Prostate gland (tissue), 2 donors: ENCODE measurements around the gene MESP1. TPM values are rescaled to one million over a fixed set of nuclear protein-coding genes. Genes with fewer than 3 reads are reported as not detected.
A peak's percentile ranks its signal among the peaks of the same experiment; 100 is the strongest.
"Not testable (repeated sequence)": the region's sequence is repeated elsewhere in the genome, so short reads cannot be mapped to it uniquely, and the experiment has no call there.

Source experiments
- DNase-seq: peaks from one replicate; pipeline ENCODE4 v3.0.0-alpha.2; 2019; ENCODE audit warnings: low spot score
- H3K27ac ChIP-seq, 2 donors: fragments of 200-600 bp; sonication (generic); 2 replicates each; pipeline ENCODE4 v1.5.1; 2017 to 2019
- H3K27me3 ChIP-seq: fragments of 200-600 bp; sonication (generic); replicated peaks from 2 replicates; pipeline ENCODE4 v1.5.1; 2019; ENCODE audit not compliant: insufficient read depth
- H3K36me3 ChIP-seq, 2 donors: fragments of 200-600 bp; sonication (generic); 1 replicate in 1 of 2; 2 replicates in 1 of 2; pipeline versions ENCODE4 v1.5.1 to v1.8.1; 2017 to 2019
- H3K4me1 ChIP-seq: fragments of 200-600 bp; sonication (generic); replicated peaks from 2 replicates; pipeline ENCODE4 v1.5.1; 2019
- H3K4me3 ChIP-seq, 2 donors: fragments of 200-600 bp; sonication (generic); 2 replicates each; pipeline ENCODE4 v1.5.1; 2017 to 2019
- H3K9me3 ChIP-seq: fragments of 200-600 bp; sonication (generic); 2 replicates; pipeline ENCODE4 v1.5.1; 2017
- CTCF ChIP-seq, 4 experiments: fragments of 200-600 bp in 2 of 4; fragments of 450-650 bp in 2 of 4; sonication (generic) in 2 of 4; IDR thresholded peaks; 1 replicate in 3 of 4; 2 replicates in 1 of 4; pipeline ENCODE4 v1.5.1; 2016 to 2019; ENCODE audit warnings: antibody characterized with exemption in 4 of 4, mild to moderate bottlenecking in 2 of 4, moderate library complexity in 2 of 4
- POLR2A ChIP-seq: fragments of 450-650 bp; IDR thresholded peaks from one replicate; pipeline ENCODE4 v1.6.1; 2016; ENCODE audit warnings: antibody characterized with exemption, mild to moderate bottlenecking
- POLR2AphosphoS5 ChIP-seq: sonication (generic); formaldehyde crosslinking; IDR thresholded peaks from one replicate; pipeline ENCODE4 v1.6.1; 2017; ENCODE audit warnings: antibody characterized with exemption
- WGBS: methylation state at CpG from one replicate; pipeline ENCODE4 v1.1.5; 2018; 5-methylcytosine and 5-hydroxymethylcytosine counted together
- intact Hi-C: fragments of 100-400 bp; cut with DNase I; formaldehyde crosslinking; loops from one replicate; pipeline ENCODE4 v1.14.2; 2022
- total RNA-seq, 2 donors: library from RNA; depleted of rRNA; stranded (reverse); fragments of >200 nt; gene quantifications; one replicate each; pipeline ENCODE4 v1.1.0, GENCODE V29; 2016

MESP1 gene
- total RNA-seq, 2 donors from 2014 or later: 11.5 to 67.4 TPM

GRCh38 chr15:89795996-89796395, 44.9 kb upstream of the MESP1 start:
- TF ChIP-seq POLR2A (no peak), CTCF (IDR thresholded peaks at IDR 0.05) (no peak), POLR2AphosphoS5 (no peak)
- intact Hi-C loops: no loop called here

GRCh38 chr15:89794627-89795241, 43.7 kb upstream of the MESP1 start:
- H3K27ac ChIP-seq: peak overlapping the region; percentile 27 to 65
- 28% methylated on average over 5 of the region's 5 CpGs for WGBS

More at GRCh38 chr15:89795996-89796395, 44.9 kb upstream of the MESP1 start:
- no peaks in the 10 kb centered on the region for H3K9me3 ChIP-seq
- no peak for DNase-seq
- H3K4me1 ChIP-seq: no peaks in the 10 kb centered on the region
- H3K4me3 ChIP-seq: no peak overlapping the region
- H3K27me3 ChIP-seq: no peaks in the 10 kb centered on the region
- H3K27ac ChIP-seq: peak overlapping the region in 1 of 2 donors; percentile 65
- H3K36me3 ChIP-seq: peaks cover 0 to 4% of the 10 kb centered on the region in 2 donors

GRCh38 chr15:89792106-89792805, 41.2 kb upstream of the MESP1 start:
- no peak overlapping the region for H3K27ac ChIP-seq
- WGBS: 94% methylated on average over 22 of the region's 22 CpGs

More at GRCh38 chr15:89794627-89795241, 43.7 kb upstream of the MESP1 start:
- TF ChIP-seq POLR2AphosphoS5: no peak
- TF ChIP-seq CTCF (IDR thresholded peaks at IDR 0.05): no peak
- no peak for TF ChIP-seq POLR2A
- no peak overlapping the region for H3K4me3 ChIP-seq
- no peak for DNase-seq
- H3K9me3 ChIP-seq: no peaks in the 10 kb centered on the region
- no peaks in the 10 kb centered on the region for H3K27me3 ChIP-seq
- no peaks in the 10 kb centered on the region for H3K36me3 ChIP-seq
- intact Hi-C loops: no loop called here
- no peaks in the 10 kb centered on the region for H3K4me1 ChIP-seq

GRCh38 chr15:89790661-89791060, 39.6 kb upstream of the MESP1 start:
- 93% methylated on average over 16 of the region's 16 CpGs for WGBS
- TF ChIP-seq POLR2A (no peak), CTCF (IDR thresholded peaks at IDR 0.05) (no peak), POLR2AphosphoS5 (no peak)
- Histone ChIP-seq H3K27me3 (no peaks in the 10 kb centered on the region), H3K9me3 (no peaks in the 10 kb centered on the region), H3K4me1 (no peaks in the 10 kb centered on the region), H3K27ac (no peak overlapping the region), H3K4me3 (no peak overlapping the region), H3K36me3 (no peaks in the 10 kb centered on the region)
- DNase-seq: no peak
- intact Hi-C loops: no loop called here

More at GRCh38 chr15:89792106-89792805, 41.2 kb upstream of the MESP1 start:
- Histone ChIP-seq H3K36me3 (no peaks in the 10 kb centered on the region), H3K4me1 (no peaks in the 10 kb centered on the region), H3K4me3 (no peak overlapping the region), H3K9me3 (no peaks in the 10 kb centered on the region), H3K27me3 (no peaks in the 10 kb centered on the region)
- DNase-seq: no peak
- TF ChIP-seq CTCF (IDR thresholded peaks at IDR 0.05): no peak
- no peak for TF ChIP-seq POLR2AphosphoS5
- no peak for TF ChIP-seq POLR2A
- intact Hi-C loops: no loop called here

- no peak for DNase-seq
- H3K9me3 ChIP-seq: no peaks in the 10 kb centered on the region
- no peaks in the 10 kb centered on the region for H3K4me1 ChIP-seq
- H3K36me3 ChIP-seq: no peaks in the 10 kb centered on the region
- TF ChIP-seq POLR2A (no peak), POLR2AphosphoS5 (no peak), CTCF (IDR thresholded peaks at IDR 0.05) (no peak)
- H3K27ac ChIP-seq: no peak overlapping the region
- no peak overlapping the region for H3K4me3 ChIP-seq
- 79% methylated on average over 10 of the region's 10 CpGs for WGBS
- intact Hi-C loops: no loop called here
- no peaks in the 10 kb centered on the region for H3K27me3 ChIP-seq
Observed at GRCh38 chr15:89790206-89790605, 39.2 kb upstream of the MESP1 start.

GRCh38 chr15:89788585-89788984, 37.5 kb upstream of the MESP1 start:
- H3K4me3 ChIP-seq, H3K27me3 ChIP-seq, H3K36me3 ChIP-seq, H3K4me1 ChIP-seq, H3K27ac ChIP-seq, intact Hi-C loops, H3K9me3 ChIP-seq, DNase-seq: not testable (repeated sequence)
- 95% methylated on average over 4 of the region's 4 CpGs for WGBS
